NCI-H187 treated with DMSO at 0.1 percent for 48 hours (cell line): ENCODE measurements around the gene PCDHB6.
"Not testable (repeated sequence)": the region's sequence is repeated elsewhere in the genome, so short reads cannot be mapped to it uniquely, and the experiment has no call there.

Experiments used
- DNase-seq: peaks from one replicate; lab custom pipeline; 2025; lab: John Stamatoyannopoulos, UW

Gene PCDHB6

DNA sequence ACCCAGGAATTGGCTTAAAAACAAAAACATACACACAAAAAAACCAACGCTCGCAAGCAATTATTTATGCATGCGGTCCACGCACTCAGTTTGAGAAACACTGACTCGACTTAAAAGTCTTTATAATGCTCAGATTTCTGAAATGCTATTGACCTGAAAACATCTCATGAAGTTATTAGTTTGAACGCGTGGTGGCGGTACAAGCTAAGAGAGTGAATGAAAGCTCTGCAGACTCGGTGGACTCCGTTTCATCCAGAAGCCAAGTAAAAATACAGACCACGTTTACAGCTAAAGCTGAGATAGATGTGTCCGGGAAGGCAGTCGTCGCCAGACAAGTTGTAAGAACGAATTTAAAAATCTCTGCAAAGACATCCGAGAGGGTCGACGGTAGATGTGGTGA is at the start of gene PCDHB6:
TSS of gene PCDHB6 (plus strand) at position 246 of the 400 bp plus-strand sequence. CDS start 201 bp downstream, outside the sequence.
- no peak for DNase-seq

- DNase-seq = no peak
These were observed 49.5 kb upstream of the PCDHB6 start, which contains the start of gene PCDHB3 for GRCh38 chr5:141100243-141100805. Gene PCDHB3, plus strand, starts transcription at chr5:141100473. Its CDS starts 177 bp downstream, at chr5:141100650.

DNA sequence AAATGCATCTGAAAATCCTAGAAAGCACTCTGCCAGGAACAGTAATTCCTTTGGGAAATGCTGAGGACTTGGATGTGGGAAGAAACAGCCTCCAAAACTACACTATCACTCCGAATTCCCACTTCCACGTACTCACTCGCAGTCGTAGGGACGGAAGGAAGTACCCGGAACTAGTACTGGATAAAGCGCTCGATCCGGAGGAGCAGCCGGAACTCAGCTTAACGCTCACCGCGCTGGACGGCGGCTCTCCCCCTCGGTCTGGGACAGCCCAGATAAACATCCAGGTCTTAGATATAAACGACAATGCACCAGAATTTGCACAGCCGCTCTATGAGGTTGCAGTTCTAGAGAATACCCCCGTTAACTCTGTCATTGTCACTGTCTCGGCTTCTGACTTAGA is 48.8 kb upstream of the PCDHB6 start:
- no peak for DNase-seq

DNA sequence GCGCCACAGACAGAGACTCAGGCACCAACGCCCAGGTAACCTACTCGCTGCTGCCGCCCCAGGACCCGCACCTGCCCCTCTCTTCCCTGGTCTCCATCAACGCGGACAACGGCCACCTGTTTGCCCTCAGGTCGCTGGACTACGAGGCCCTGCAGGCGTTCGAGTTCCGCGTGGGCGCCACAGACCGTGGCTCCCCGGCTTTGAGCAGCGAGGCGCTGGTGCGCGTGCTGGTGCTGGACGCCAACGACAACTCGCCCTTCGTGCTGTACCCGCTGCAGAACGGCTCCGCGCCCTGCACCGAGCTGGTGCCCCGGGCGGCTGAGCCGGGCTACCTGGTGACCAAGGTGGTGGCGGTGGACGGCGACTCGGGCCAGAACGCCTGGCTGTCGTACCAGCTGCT is 47.8 kb upstream of the PCDHB6 start:
- DNase-seq = not testable (repeated sequence)

- DNase-seq = not testable (repeated sequence)
These were observed 47.4 kb upstream of the PCDHB6 start for GRCh38 chr5:141102471-141102870.

- DNase-seq = no peak
These were observed 44.5 kb upstream of the PCDHB6 start for GRCh38 chr5:141105350-141105749.

GRCh38 chr5:141119250-141119649 is 30.6 kb upstream of the PCDHB6 start:
- no peak for DNase-seq

GRCh38 chr5:141121563-141121962 is 28.3 kb upstream of the PCDHB6 start, which contains the start of gene PCDHB4:
Gene PCDHB4, plus strand, starts transcription at chr5:141121818. Its CDS starts 181 bp downstream, at chr5:141121999.
- no peak for DNase-seq

GRCh38 chr5:141121985-141122384 is 27.9 kb upstream of the PCDHB6 start:
- no peak for DNase-seq

DNA sequence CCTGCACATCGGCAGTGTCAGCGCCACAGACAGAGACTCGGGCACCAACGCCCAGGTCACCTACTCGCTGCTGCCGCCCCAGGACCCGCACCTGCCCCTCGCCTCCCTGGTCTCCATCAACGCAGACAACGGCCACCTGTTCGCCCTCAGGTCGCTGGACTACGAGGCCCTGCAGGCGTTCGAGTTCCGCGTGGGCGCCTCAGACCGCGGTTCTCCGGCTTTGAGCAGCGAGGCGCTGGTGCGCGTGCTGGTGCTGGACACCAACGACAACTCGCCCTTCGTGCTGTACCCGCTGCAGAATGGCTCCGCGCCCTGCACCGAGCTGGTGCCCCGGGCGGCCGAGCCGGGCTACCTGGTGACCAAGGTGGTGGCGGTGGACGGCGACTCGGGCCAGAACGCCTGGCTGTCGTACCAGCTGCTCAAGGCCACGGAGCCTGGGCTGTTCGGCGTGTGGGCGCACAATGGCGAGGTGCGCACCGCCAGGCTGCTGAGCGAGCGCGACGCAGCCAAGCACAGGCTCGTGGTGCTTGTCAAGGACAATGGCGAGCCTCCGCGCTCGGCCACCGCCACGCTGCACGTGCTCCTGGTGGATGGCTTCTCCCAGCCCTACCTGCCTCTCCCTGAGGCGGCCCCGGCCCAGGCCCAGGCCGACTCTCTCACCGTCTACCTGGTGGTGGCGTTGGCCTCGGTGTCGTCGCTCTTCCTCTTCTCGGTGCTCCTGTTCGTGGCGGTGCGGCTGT is 26.3 kb upstream of the PCDHB6 start:
- not testable (repeated sequence) for DNase-seq

DNA sequence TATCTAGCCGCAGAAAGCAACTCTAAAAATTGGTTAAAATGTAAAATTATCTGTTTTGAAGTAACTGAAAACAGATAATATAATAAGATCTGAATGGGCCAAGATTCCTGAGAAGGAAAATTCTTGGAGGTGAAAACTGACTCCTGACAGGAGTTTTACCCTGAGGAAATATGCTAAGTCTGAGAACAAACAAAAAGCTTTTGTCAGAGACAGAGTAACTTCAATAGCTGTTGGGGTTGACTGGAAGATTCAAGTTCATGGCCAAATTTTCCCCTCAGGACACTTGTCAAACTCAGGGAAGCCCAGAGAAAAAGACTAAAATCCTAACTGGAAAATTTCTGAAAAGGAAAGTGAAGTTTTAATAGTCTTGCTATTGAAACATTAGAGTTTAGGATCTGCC is 22.6 kb upstream of the PCDHB6 start:
- DNase-seq = no peak

GRCh38 chr5:141135030-141135717 is 14.7 kb upstream of the PCDHB6 start, which contains the start of gene PCDHB5:
Gene PCDHB5, plus strand, starts transcription at chr5:141135206. Its CDS starts 229 bp downstream, at chr5:141135435.
- no peak for DNase-seq

- DNase-seq = no peak
These were observed 14.1 kb upstream of the PCDHB6 start for GRCh38 chr5:141135718-141136266.

GRCh38 chr5:141137346-141137745 is 12.5 kb upstream of the PCDHB6 start:
- DNase-seq = not testable (repeated sequence)

- no peak for DNase-seq
These were observed 551 bp downstream of the PCDHB6 start for GRCh38 chr5:141150224-141150992.

DNA sequence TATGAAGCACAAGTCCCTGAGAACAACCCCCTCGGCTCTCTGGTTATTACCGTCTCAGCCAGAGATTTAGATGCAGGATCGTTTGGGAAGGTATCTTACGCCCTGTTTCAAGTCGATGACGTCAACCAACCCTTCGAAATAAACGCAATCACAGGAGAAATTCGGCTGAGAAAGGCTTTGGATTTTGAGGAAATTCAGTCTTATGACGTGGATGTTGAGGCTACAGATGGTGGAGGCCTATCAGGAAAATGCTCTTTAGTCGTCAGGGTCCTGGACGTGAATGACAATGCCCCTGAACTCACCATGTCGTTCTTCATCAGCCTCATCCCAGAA is 1.1 kb downstream of the PCDHB6 start:
- DNase-seq = no peak

DNA sequence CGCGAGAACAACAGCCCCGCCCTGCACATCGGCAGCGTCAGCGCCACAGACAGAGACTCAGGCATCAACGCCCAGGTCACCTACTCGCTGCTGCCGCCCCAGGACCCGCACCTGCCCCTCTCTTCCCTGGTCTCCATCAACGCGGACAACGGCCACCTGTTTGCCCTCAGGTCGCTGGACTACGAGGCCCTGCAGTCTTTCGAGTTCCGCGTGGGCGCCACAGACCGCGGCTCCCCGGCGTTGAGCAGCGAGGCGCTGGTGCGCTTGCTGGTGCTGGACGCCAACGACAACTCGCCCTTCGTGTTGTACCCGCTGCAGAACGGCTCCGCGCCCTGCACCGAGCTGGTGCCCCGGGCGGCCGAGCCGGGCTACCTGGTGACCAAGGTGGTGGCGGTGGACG is 1.8 kb downstream of the PCDHB6 start:
- DNase-seq = not testable (repeated sequence)

GRCh38 chr5:141152096-141152495 is 2.2 kb downstream of the PCDHB6 start:
- not testable (repeated sequence) for DNase-seq

DNA sequence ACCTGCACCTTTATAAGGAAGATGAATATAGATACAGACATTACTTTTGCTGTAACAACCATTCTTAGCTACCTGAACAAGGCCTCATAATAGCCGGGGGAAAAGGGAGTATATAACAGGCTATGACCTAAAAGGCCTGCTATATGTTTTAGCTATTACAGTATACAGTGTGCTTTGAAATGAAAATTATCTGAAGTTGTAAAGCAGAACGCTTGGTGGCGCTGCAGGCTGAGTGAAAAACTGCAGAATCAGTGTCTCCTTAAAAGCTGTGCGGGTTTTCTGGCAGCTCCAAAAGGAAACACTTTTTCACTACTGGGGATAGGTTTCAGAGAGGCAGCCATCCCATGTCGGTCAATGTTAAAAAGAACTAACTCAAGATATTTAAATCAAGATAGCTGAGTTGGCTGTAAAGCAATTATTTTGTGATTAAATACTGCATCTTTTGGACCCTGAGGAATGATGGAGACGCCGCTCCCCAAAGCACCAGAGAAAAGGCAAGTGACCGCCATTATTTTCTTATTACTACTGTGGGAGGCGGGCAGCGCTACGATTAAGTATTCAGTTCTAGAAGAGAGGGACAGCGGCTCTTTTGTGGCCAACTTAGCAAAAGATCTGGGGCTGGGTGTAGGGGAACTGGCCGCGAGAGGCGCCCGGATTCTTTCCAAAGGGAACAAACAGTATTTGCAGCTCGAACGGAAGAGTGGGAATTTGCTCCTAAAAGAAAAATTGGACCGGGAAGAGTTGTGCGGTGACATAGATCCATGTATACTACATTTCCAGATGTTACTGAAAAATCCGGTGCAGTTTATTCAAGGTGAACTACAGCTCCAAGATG is 5.9 kb downstream of the PCDHB6 start:
- DNase-seq = no peak

DNA sequence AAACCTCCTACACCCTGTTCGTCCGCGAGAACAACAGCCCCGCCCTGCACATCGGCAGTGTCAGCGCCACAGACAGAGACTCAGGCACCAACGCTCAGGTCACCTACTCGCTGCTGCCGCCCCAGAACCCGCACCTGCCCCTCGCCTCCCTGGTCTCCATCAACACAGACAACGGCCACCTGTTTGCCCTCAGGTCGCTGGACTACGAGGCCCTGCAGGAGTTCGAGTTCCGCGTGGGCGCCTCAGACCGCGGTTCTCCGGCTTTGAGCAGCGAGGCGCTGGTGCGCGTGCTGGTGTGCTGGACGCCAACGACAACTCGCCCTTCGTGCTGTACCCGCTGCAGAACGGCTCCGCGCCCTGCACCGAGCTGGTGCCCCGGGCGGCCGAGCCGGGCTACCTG is 7.5 kb downstream of the PCDHB6 start:
- DNase-seq = not testable (repeated sequence)

DNA sequence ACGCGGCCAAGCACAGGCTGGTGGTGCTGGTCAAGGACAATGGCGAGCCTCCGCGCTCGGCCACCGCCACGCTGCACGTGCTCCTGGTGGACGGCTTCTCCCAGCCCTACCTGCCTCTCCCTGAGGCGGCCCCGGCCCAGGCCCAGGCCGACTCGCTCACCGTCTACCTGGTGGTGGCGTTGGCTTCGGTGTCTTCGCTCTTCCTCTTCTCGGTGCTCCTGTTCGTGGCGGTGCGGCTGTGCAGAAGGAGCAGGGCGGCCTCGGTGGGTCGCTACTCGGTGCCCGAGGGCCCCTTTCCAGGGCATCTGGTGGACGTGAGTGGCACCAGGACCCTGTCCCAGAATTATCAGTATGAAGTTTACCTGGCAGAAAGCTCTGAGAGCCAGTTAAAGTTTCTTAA is 8.0 kb downstream of the PCDHB6 start:
- not testable (repeated sequence) for DNase-seq
